Vagina (tissue), 2 donors: Measurements from ENCODE around the gene LIAS.

ENCODE experiments used
- POLR2A ChIP-seq, 2 donors: fragments of 450-650 bp; IDR thresholded peaks; one replicate each; pipeline ENCODE4 v1.6.1; 2017; ENCODE audit warnings: antibody characterized with exemption in 2 of 2, mild to moderate bottlenecking in 2 of 2, moderate library complexity in 2 of 2
- POLR2AphosphoS5 ChIP-seq, 2 donors: sonication (generic); formaldehyde crosslinking; IDR thresholded peaks; one replicate each; pipeline ENCODE4 v1.9.0; 2017; ENCODE audit warnings: antibody characterized with exemption in 2 of 2, mild to moderate bottlenecking in 2 of 2, low read depth in 1 of 2; ENCODE audit not compliant: insufficient read depth in 1 of 2

- no peak for TF ChIP-seq POLR2A (IDR thresholded peaks at IDR 0.05)
- no peak for TF ChIP-seq POLR2AphosphoS5 (IDR thresholded peaks at IDR 0.05; ENCODE audit: insufficient read depth in 1 of 2, low read depth in 1 of 2)
Observed at GRCh38 chr4:39450618-39451017, 8.2 kb upstream of the LIAS start.
